H1 (cell line): ENCODE results near the gene TDRD1. TPM values are rescaled to one million over a fixed set of nuclear protein-coding genes. Genes with fewer than 3 reads are reported as not detected.

ENCODE experiments used
- JUN ChIP-seq: IDR thresholded peaks from 2 replicates; pipeline ENCODE4 v1.6.1; 2011; ENCODE audit warnings: low read depth, mild to moderate bottlenecking, improper control_type of control experiment, low read length
- JUND ChIP-seq: IDR thresholded peaks from 2 replicates; pipeline ENCODE4 v1.6.1; 2011; ENCODE audit warnings: mild to moderate bottlenecking, improper control_type of control experiment, low read length
- microRNA counts: library from miRNA; unstranded; fragments of <30 nt; microRNA quantifications from one replicate; lab custom pipeline; 2015
- polyA plus RNA-seq, 7 experiments: library from polyadenylated mRNA; depleted of rRNA in 3 of 7; stranded (reverse) in 5 of 7; unstranded in 2 of 7; fragments of >200 nt in 5 of 7; fragments of 200-250 nt in 2 of 7; gene quantifications; 1 replicate in 5 of 7; 2 replicates in 1 of 7; 4 replicates in 1 of 7; pipeline versions ENCODE4 v1.2.1 to v1.2.3, GENCODE V29; 2011 to 2013; ENCODE audit warnings: missing spikeins in 2 of 7, mixed read lengths in 2 of 7
- small RNA-seq: library from polyadenylated mRNA; stranded (forward); fragments of <200 nt; extraction: miRNeasy Mini kit (QIAGEN cat#:217004); gene quantifications from one replicate; pipeline ENCODE3, GENCODE V24; 2013; ENCODE audit not compliant: insufficient read depth
- total RNA-seq: library from RNA; stranded (reverse); fragmentation: NEBNext Ultra II Directional; extraction: Animal tissue kit (Norgen Biotek cat#: 25700); gene quantifications from 2 replicates; pipeline ENCODE4 v1.2.1, GENCODE V29; 2021

The TDRD1 gene
- total and polyA plus RNA-seq, 2 of the 8 experiments (the other 6 are each of a cell fraction or from before 2014, with no cell fraction given): 0.02 to 0.71 TPM

DNA sequence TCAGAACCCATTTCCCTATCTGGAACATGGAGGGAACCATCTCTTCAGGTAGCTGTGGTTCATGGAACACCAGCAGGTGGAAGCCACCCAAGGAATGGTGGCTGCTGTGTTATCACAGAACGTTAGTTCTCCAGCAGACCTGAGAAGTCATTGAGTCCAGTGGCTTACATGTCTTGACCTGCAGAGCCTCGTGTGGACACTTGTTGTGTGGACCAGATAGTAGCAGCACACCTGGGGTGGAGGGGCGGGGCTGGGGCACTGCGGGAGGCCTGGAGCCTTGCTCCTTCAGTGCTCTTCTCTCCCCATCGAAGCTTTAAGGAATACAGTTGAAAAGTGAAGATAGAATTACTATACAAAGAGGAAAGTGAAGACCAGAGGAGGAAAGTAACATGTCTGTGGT, 102.3 kb downstream of the TDRD1 start (continued):
- TF ChIP-seq JUND (no peak), JUN (no peak)

MicroRNA genes within 50 kb of the gene (microRNA counts, 767-probe panel; counts per million panel counts)
- 879 counts per million, percentile 95 among the panel's probes with 10 or more counts for microRNA hsa-miR-2110 (lab: Ali Mortazavi, UCI)

Small RNA genes within 50 kb of the gene (small RNA-seq; reads per million reads assigned to genes)
- gene RF02277: not detected

Other genes starting within 250 kb of the TDRD1 start
- gene ADRB1, start 135.5 kb upstream of the TDRD1 start, total RNA-seq: 0.17 and 0.48 TPM in 2 replicates
- 0.14 TPM in 2 replicates for gene ADRB1, start 135.5 kb upstream of the TDRD1 start, polyA plus RNA-seq (2011; rRNA removed)
- gene CCDC186, start 5.2 kb upstream of the TDRD1 start, total RNA-seq: 29.8 and 30.3 TPM in 2 replicates
- gene CCDC186, start 5.2 kb upstream of the TDRD1 start, polyA plus RNA-seq (2011; rRNA removed): 2.2 and 3.0 TPM in 2 replicates
- 2.6 and 2.8 TPM in 2 replicates for gene VWA2, start 59.9 kb downstream of the TDRD1 start, total RNA-seq
- gene VWA2, start 59.9 kb downstream of the TDRD1 start, polyA plus RNA-seq (2011; rRNA removed): 2.9 and 3.7 TPM in 2 replicates
- gene AFAP1L2, start 225.1 kb downstream of the TDRD1 start, total RNA-seq: 6.2 and 6.4 TPM in 2 replicates
- 3.9 and 5.4 TPM in 2 replicates for gene AFAP1L2, start 225.1 kb downstream of the TDRD1 start, polyA plus RNA-seq (2011; rRNA removed)